ENCODE measurements around the gene STAM2. TPM values are rescaled to one million over a fixed set of nuclear protein-coding genes. Genes with fewer than 3 reads are reported as not detected.

Gene STAM2
- total and polyA plus RNA-seq, 8 donors, result 5.9 to 20.8 (median 16.7) TPM

- no peaks in the 10 kb centered on the region for H3K4me1 ChIP-seq
- no peaks in the 10 kb centered on the region for H3K27me3 ChIP-seq
- no peak overlapping the region for H3K27ac ChIP-seq
- 76 to 88% methylated on average over 2 of the region's 2 CpGs for WGBS, 2 donors
- TF ChIP-seq CTCF (IDR thresholded peaks at IDR 0.05), result no peak
- H3K4me3 ChIP-seq, result no peak overlapping the region
- ATAC-seq (no peak), DNase-seq (no peak), FAIRE-seq (no peak)
- H3K9me3 ChIP-seq, result no peaks in the 10 kb centered on the region
- no peaks in the 10 kb centered on the region for H3K36me3 ChIP-seq
- intact Hi-C loops (cut with DNase I), result no loop called here
Measured at GRCh38 chr2:152068226-152068625, 107.3 kb downstream of the STAM2 start.

- no peak for DNase-seq
- H3K27me3 ChIP-seq, result no peaks in the 10 kb centered on the region
- FAIRE-seq, result no peak
- no peak for ATAC-seq
- WGBS, 2 donors, result 88% methylated on average over 1 of the region's 1 CpG
- H3K36me3 ChIP-seq, result no peaks in the 10 kb centered on the region
- H3K27ac ChIP-seq, result no peak overlapping the region
- intact Hi-C loops (cut with DNase I), result no loop called here
- H3K4me3 ChIP-seq, result no peak overlapping the region
- H3K9me3 ChIP-seq, result no peaks in the 10 kb centered on the region
- TF ChIP-seq CTCF (IDR thresholded peaks at IDR 0.05), result no peak
- H3K4me1 ChIP-seq, result no peaks in the 10 kb centered on the region
Measured at GRCh38 chr2:152067823-152068222, 107.7 kb downstream of the STAM2 start.

Other genes with a start within 250 kb of the STAM2 start
- 1 to 10 TPM in 3 of 6 donors, under 1 TPM in 3; 0.38 to 1.3 (median 0.96) TPM for gene CACNB4, start 76.7 kb downstream of the STAM2 start, total RNA-seq
- under 1 TPM; 0.34 to 0.35 TPM for gene CACNB4, start 76.7 kb downstream of the STAM2 start, polyA plus RNA-seq
- gene FMNL2, start 159.4 kb upstream of the STAM2 start, total RNA-seq, result 10 to 100 TPM in 3 of 6 donors, 1 to 10 TPM in 3; 7.5 to 22.3 (median 9.4) TPM
- 10 to 100 TPM; 11.9 to 13.3 TPM for gene FMNL2, start 159.4 kb upstream of the STAM2 start, polyA plus RNA-seq